Uterus (tissue), 2 donors: ENCODE data around the gene SCUBE1.

Source experiments
- CTCF ChIP-seq, 4 experiments: fragments of 200-600 bp in 2 of 4; fragments of 450-650 bp in 2 of 4; sonication (generic) in 2 of 4; IDR thresholded peaks; one replicate each; pipeline ENCODE4 v1.5.1; 2016 to 2019; ENCODE audit warnings: antibody characterized with exemption in 4 of 4, mild to moderate bottlenecking in 2 of 4, moderate library complexity in 1 of 4
- POLR2A ChIP-seq, 2 donors: fragments of 450-650 bp; IDR thresholded peaks; one replicate each; pipeline ENCODE4 v1.6.1; 2016; ENCODE audit warnings: antibody characterized with exemption in 2 of 2, mild to moderate bottlenecking in 1 of 2, moderate library complexity in 1 of 2

- TF ChIP-seq CTCF (IDR thresholded peaks at IDR 0.05): no peak
- no peak for TF ChIP-seq POLR2A (IDR thresholded peaks at IDR 0.05)
Measured at GRCh38 chr22:43205261-43205691, 137.9 kb downstream of the SCUBE1 start.
